GM20000 (cell line): Measurements from ENCODE around the gene PAQR6.
"Not testable (repeated sequence)": the region's sequence is repeated elsewhere in the genome, so short reads cannot be mapped to it uniquely, and the experiment has no call there.

Experiments
- DNase-seq: peaks from one replicate; pipeline ENCODE4 v3.0.0; 2012; ENCODE audit warnings: low spot score
- TF ChIP-seq, protein P1 (sequence below): IDR thresholded peaks from 2 replicates; pipeline ENCODE4 v1.5.1; 2012; ENCODE audit warnings: mild to moderate bottlenecking, control low read depth; ENCODE audit errors: extremely low read depth, missing control alignments

PAQR6 gene

DNA sequence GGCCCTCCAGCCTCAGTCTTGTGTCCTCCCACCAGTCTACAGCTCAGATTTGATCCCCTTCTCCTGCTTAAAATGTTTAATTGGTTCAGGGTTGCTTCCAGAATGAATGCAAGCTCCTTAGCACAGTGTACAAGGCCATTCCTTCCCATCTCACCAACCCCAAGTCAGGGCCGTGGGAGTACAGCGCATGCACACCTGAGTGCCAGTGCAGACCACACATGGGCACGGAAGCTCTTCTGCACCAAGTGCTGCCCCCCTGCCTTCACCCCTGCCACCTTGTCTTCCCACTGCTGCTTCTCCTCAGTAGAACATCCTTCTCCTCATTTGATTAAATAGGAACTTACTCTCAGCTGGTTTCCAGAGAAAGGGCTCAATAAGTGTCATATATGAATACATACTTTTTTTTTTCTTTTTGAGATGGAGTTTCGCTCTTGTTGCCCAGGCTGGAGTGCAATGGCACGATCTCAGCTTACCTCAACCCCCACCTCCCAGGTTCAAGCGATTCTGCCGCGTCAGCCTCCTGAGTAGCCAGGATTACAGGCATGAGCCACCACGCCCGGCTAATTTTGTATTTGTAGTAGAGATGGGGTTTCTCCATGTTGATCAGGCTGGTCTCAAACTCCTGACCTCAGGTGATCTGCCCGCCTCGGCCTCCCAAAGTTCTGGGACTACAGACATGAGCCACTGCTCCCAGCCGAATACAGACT lies 25.7 kb downstream of the PAQR6 start:
- DNase-seq: no peak
- TF ChIP-seq, protein P1, sequence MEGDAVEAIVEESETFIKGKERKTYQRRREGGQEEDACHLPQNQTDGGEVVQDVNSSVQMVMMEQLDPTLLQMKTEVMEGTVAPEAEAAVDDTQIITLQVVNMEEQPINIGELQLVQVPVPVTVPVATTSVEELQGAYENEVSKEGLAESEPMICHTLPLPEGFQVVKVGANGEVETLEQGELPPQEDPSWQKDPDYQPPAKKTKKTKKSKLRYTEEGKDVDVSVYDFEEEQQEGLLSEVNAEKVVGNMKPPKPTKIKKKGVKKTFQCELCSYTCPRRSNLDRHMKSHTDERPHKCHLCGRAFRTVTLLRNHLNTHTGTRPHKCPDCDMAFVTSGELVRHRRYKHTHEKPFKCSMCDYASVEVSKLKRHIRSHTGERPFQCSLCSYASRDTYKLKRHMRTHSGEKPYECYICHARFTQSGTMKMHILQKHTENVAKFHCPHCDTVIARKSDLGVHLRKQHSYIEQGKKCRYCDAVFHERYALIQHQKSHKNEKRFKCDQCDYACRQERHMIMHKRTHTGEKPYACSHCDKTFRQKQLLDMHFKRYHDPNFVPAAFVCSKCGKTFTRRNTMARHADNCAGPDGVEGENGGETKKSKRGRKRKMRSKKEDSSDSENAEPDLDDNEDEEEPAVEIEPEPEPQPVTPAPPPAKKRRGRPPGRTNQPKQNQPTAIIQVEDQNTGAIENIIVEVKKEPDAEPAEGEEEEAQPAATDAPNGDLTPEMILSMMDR: no peak

GRCh38 chr1:156220226-156220625 lies 27.6 kb downstream of the PAQR6 start:
- TF ChIP-seq, protein P1: no peak
- no peak for DNase-seq

DNA sequence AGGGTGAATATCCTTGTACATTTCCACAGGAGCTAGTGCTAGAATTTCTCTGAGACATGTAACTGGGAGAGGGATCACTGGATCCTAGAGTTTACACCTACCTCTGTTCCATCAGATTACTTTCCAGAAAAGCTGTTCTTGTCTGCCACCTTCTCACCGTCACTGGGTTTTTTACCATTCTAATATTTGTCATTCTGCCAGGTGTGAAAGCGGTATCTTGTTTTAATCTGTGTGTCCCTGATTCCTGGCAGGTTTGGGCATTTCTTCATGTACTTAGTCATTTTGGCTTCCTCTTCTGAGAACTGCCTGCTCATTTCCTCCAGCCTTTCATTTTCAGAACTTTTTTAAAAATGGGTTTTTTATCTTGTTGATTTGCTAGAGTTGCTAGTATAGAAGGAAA lies 30.0 kb downstream of the PAQR6 start:
- peak; percentile 57 for DNase-seq

GRCh38 chr1:156216361-156217086 lies 31.3 kb downstream of the PAQR6 start:
- not testable (repeated sequence) for DNase-seq

More for the DNA sequence above, 30.0 kb downstream of the PAQR6 start:
- TF ChIP-seq, protein P1: no peak

DNA sequence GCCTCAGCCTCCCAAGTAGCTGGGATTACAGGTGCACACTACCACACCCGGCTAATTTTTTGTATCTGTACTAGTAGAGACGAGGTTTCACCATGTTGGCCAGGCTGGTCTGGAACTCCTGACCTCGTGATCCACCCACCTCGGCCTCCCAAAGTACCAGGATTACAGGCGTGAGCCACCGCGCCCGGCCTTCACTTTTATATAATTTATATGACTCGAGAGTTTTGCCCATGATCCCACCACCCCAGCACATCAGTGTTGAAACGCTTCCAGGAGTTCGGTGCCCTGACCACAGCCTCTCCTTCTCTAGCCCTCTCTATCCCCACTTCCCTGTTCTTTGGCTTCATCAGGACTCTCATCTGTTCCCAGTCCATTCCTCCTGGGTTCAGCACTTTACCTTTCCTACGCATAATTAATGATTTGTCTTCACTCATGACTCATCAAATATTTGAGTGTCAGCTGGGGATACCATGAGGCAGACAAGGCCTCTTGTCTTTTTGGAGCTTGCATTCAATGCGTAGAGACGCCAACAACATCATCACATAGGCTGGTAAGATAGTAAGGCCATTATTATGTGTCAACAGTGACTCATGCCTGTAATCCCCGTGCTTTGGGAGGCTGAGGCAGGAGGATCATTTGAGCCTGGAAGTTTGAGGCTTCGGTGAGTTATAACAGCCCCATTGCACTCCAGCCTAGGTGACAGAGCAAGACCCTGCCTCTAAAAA lies 33.7 kb downstream of the PAQR6 start:
- TF ChIP-seq, protein P1: no peak
- DNase-seq: no peak

- TF ChIP-seq, protein P1: no peak
- DNase-seq: no peak
Observed at GRCh38 chr1:156213644-156213966, 34.3 kb downstream of the PAQR6 start.

DNA sequence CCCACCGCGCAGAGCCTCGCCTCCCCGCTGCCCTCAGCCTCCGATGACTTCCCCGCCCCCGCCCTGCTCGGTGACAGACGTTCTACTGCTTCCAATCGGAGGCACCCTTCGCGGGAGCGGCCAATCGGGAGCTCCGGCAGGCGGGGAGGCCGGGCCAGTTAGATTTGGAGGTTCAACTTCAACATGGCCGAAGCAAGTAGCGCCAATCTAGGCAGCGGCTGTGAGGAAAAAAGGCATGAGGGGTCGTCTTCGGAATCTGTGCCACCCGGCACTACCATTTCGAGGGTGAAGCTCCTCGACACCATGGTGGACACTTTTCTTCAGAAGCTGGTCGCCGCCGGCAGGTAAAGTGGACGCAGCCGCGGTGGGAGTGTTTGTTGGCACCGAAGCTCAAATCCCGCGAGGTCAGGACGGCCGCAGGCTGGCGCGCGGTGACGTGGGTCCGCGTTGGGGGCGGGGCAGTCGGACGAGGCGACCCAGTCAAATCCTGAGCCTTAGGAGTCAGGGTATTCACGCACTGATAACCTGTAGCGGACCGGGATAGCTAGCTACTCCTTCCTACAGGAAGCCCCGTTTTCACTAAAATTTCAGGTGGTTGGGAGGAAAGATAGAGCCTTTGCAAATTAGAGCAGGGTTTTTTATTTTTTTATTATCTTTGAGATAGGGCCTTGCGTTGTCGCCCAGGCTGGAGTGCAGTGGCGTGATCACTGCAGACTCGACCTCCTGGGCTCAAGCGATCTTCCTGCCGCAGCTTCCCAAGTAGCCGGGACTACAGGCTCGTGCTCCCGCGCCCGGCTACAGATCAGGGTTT lies 34.8 kb downstream of the PAQR6 start, which contains the start of gene PMF1:
Gene PMF1, plus strand, starts transcription at position 175 of the 811 bp plus-strand sequence. Its CDS starts 9 bp downstream, at position 184.
- TF ChIP-seq, protein P1: no peak
- peak; percentile 97 for DNase-seq
